Activated CD4-positive, alpha-beta T cell treated with anti-CD3 and anti-CD28 coated beads, Interleukin-2, amount 50 U/mL, for 16 hours (primary cell): ENCODE data around the gene CCDC142.
"Not testable (repeated sequence)": the region's sequence is repeated elsewhere in the genome, so short reads cannot be mapped to it uniquely, and the experiment has no call there.

ENCODE experiments used
- DNase-seq: peaks from one replicate; pipeline ENCODE4 v3.0.0-alpha.2; 2020

Gene CCDC142

DNA sequence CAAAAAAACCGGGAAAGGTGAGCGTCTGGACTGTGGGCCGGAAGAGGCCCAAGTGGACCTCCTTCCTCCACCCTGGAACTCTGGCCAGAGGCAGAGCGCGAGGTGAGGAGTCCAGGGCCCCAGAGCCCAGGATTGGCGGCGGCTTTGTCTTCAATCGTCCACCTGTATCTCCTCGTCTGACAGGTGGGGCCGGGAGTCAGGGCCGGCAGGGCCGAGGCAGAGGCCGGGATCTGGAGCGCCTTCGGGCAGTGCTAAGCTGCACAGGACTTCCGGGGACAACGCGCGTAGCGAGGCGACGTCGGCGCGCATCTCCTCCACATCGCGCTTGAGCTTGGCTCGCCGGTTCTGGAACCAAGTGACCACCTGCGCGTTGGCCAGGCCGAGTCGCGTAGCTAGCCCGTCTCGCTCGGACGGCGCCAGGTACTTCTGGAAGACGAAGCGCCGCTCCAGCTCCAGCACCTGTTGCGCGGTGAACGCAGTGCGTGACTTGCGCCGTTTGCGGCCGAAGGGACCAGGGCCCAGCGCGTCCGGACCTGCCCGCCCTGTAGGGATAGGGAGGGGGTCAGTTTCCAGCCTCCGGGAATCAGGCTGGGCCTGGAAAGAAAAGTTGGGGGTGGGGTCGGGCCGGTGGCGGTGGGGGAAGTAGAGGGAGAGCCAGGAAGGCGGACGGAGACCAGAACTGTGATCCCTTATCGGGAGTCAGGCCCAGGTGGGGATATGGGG lies 15.1 kb upstream of the CCDC142 start:
- DNase-seq: peak; percentile 29

DNA sequence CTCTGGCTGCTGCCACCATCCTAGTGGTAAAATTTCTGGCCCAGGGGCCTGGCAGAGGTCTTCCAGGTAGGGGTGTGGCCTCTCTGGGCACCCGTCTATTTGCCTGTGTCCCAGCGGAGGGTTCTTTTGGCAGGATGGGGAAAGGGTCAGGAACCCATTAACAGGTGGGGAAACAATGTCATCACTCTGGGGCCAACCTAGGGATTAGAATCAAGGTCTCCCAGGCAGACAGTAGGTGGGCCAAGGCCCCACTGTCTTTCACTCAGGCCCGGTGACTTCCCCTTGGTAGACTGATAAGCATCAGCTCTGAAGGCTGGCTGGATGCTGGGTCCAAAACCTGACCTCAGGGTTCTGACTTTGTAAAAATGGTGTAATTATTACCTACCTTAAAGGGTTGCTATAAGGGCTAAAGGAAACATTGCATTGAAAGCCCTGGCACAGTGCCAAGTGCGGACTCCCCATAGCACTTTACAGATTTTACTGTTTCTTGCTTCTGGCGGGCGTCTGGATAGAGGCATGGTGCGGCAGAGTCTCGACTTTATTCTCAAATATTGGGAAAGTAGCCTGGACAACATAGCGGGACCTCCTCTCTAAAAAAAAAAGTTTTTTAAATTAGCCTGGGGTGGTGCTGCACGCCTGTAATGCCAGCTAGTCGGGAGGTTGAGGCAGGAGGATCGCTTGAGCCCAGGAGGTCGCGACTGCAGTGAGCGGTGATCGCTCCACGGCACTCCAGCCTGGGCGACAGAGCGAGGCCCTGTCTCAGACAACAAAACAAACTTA lies 14.4 kb upstream of the CCDC142 start:
- DNase-seq: no peak

DNA sequence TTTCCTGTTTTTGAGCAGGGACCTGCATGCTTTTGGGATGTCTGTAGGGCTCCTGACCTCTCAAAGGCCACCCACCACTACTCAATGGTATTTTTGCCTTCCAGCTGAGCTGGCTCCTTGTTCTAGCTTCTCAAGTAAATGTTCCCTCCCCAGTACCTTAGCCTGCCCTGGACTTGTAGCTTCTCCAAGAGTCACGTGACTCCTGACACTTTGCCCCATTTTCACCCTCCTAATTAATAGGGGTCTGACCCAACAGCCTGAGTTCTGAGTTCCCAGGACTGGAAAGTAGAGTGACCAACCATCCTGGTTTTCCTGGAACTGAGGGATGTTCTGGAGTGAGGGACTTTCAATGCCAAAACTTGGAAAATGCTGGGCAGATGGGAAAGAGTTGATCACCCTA lies 12.6 kb upstream of the CCDC142 start:
- DNase-seq: no peak

DNA sequence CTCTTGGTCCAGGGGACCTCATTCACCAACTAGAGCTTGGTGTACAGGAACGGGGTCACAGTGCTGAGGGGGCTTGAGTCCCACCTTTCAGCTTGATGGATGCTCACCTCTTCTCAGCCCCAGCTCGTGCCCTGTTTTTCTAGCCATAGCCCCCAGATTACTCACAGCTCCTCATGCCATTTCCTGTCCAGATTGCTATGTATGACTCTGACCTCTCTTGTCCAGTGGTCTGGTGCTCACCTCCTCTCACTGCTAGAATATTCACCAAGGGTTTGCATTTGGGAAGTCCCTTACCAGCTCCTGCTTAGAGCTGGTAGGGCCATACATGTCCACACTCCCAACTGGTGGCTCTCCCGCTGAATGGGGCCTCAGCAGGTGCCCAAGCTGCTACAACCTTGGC lies 10.7 kb upstream of the CCDC142 start:
- no peak for DNase-seq

DNA sequence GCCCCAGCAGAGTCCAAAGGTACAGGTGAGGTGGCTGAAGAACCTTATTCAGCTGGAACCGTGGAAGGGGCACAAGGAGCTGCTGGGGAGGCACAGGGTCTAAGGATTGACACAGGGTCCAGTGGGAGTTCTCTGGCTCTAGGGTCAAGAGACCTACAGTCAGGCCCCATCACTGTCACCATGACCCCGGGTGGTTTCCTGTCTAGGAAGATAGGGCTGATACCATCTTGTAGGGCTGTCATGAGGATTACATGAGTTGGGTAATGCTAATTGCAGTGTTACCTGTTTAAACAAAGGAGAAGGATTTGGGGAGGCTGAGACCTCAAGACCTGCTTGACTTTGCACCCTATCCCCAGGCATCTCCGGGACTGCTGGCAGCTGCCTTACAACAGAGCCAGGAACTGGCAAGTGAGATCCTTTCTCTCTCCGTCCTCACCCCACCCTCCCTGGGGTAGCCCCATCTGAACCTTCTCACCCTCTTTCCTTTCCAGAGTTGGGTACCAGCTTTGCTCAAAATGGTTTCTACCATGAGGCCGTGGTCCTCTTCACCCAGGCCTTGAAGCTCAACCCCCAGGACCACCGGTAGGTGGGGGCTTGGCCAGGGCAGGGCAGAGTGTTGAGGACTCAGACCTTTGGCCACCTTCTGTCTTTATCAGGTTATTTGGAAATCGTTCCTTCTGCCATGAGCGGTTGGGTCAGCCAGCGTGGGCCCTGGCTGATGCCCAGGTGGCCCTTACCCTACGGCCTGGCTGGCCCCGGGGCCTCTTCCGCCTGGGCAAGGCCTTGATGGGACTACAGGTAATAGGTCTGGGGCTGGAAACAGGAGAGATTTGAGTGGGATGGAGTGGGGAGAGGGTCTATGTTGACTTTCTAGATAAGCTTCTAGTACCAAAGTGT lies 9.1 kb upstream of the CCDC142 start:
- DNase-seq: no peak

DNA sequence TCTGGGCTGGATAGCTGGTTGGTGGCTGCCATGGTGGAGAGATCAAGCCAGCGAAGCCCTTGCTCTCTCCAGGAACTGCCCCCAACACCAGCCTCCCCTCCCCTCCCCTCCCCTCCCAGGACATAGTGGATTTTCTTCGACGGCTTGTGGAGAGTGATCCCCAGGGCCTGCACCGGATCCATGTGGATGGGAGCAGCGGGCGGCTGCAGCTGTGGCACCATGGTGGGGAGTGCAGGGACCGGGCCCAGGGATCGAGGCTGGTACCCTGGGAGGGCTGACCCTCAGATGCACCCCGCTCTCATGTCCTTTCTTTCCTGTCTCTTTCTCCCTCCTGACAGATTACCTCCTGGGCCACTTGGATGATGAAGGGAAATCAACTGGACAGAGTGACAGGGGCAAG lies 7.1 kb upstream of the CCDC142 start:
- no peak for DNase-seq

DNA sequence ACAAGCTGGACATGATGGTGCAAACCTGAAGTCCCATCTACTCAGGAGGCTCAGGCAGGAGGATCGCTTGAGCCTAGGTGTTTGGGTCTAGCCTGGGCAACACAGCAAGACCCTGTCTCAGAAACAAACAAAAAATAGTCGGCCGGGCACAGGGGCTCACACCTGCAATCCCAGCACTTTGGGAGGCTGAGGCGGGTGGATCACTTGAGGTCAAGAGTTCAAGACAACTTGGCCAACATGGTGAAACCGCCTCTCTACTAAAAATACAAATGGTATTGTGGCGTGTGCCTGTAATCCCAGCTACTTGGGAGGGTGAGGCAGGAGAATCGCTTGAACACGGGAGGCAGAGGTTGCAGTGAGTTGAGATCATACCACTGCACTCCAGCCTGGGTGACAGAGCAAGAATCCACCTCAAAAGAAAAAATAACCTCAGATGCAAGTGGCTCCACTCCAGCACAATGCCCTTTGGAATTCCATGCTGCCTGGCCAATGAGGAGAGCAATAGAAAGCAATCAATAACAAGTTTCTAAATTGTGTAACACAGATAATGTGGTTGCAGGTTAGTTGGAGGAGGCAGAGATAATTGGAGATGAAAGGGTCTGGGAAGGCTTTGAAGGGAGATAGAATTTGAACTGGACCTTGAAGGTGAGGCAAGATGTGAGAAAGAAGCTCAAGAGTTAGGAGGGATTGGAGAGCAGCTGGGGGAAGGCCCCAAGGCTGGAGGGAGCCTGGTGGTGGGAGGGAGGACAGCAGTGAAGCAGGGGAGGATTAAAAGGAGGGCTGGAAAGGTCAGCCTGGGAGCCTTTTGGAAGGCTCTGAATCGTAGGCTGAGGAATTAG lies 6.1 kb upstream of the CCDC142 start:
- DNase-seq: no peak

DNA sequence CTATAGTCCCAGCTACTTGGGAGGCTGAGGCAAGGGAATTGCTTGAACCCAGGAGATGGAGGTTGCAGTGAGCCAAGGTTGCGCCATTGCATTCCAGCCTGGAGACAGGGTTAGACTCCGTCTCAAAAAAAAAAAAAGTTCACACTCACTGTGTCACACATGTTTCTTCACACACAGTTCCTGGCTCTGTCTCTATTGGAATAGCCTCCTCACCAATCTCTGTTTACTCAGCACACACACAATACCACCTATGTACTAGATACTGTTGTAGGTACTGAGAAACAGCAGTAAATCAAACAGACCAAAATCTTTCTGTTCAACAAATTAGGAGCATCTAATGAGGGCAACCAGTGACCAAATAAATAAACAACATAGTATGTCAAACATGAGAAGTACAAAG lies 3.3 kb upstream of the CCDC142 start:
- no peak for DNase-seq

DNA sequence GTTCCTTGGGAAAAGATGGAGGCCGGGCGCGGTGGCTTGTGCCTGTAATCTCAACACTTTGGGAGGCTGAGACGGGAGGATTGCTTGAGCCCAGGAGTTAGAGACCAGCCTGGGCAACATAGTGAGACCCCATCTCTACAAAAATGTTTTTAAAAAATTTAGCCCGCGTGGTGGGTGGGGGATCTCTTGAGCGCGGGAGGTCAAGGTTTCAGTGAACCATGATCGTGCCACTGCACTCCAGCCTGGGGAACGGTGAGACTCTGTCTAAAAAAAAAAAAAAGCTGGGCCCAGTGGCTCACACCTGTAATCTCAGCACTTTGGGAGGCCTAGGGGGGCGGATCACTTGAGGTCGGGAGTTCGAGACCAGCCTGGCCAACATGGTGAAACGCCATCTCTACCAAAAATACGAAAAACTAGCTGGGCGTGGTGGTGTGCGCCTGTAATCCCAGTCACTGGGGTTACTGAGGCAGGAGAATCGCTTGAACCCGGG lies 922 bp upstream of the CCDC142 start:
- DNase-seq: not testable (repeated sequence)

DNA sequence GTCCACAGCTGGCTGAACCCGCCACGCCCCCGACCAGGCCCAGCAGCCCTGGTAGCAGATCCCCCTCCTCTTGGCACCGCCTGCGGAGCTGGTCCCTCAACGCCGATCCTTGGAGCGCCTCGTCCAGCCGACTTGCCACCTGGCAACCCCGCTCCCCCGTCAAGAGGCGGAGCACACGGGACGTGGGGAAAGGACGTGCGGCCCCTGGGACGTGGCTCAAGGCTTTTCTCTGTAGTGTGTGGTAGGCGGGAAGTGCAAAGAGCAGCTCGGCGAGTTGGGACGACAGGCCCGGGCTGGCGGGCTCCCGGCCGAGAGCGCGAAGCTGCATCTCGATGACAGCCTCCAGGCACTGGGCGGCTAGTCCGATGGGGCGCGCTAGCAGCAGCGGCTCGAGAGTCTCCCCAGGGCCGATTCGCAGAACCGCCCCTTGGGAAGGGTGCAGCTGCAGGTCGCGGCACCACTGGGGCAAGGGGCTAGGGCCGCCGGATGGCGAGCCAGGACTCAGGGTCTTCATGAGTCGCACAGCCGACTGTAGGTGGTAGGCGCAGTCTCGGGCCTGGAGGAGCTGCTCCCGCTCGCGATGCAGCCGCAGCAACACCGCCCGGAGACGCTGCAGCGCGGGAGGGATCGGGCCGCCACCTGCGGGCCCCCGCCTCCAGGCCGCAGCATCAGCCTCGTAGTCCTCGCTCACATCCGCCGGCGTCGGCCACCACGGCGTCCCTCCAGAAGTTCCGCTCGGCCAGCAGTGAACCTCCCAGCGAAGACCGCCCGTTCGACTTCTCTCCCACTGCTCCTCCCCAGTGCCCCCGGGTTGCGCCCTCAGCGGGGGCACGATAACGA lies 617 bp downstream of the CCDC142 start:
- peak; percentile 67 for DNase-seq

DNA sequence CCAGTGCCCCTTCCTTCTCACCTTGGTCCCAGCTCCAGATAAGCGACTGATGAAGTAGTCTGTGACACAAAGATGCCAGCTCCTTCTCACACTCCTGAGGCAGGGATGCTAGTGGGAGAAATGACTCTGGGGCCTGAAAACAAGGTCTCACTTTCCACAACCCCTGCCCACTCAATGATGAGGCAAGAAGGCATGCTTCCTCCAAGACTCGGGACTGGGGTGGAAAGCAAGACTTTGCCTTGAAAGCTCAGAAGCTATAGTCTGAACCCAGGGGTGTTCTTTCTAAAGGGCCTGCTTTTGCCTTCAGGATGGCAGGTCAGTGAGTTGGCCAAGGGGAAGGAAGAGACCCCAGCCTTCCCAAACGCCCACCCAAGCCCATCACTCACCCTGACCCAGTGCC lies 1.4 kb downstream of the CCDC142 start:
- no peak for DNase-seq

DNA sequence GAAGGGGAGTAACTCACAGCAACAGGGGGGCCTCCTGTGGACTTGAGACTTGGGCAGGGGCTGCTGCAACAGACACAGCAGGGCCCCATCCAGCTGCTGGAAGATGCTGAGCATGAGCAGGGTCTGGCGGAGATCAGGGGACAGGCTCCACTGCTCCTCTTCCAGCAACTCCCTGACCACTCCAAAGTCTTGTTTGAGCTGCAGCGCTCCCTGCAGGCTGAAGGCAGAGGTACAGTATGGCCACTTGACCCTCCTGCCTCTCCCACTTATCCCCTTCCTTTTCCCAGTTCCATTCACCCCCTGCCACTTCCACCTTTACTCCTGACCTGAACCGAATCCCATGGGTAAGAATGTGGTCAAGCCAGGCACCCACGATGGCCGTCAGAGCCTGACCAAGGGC lies 7.9 kb downstream of the CCDC142 start:
- DNase-seq: no peak

DNA sequence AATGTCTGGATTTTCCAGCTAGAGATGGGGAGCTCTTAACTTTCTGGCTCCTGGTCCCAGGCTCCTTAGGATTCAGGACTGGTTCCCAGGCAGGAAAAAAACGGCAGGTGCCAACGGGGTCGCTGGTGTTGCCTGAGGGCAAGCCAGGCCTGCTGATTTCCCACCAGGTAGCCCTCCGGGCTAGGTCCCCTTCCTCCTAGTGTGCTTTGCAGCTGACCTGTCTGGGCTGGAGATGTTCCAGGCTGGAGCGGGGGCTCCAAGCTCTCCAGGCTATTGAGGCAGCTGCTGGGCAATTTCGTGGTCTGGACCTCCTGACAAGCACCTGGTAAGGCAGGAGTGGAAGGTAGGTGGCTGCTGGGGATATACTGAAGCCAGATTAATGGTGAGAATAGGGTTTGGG lies 8.3 kb downstream of the CCDC142 start:
- no peak for DNase-seq

DNA sequence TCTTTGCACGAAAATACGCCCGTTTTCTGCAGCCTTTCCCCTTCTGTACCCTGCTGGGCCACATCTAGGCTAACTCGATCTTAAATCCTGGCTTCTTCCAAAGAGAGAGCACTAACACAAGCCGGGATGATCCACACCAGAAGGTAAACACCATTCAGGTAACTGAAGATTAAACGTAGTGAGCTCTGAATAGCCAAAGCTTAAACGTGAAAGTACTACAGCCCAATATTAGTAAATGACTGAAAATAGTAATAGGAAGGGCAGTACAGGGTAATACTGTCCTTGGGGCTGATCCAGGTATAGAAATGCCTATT lies 9.9 kb downstream of the CCDC142 start:
- DNase-seq: no peak

DNA sequence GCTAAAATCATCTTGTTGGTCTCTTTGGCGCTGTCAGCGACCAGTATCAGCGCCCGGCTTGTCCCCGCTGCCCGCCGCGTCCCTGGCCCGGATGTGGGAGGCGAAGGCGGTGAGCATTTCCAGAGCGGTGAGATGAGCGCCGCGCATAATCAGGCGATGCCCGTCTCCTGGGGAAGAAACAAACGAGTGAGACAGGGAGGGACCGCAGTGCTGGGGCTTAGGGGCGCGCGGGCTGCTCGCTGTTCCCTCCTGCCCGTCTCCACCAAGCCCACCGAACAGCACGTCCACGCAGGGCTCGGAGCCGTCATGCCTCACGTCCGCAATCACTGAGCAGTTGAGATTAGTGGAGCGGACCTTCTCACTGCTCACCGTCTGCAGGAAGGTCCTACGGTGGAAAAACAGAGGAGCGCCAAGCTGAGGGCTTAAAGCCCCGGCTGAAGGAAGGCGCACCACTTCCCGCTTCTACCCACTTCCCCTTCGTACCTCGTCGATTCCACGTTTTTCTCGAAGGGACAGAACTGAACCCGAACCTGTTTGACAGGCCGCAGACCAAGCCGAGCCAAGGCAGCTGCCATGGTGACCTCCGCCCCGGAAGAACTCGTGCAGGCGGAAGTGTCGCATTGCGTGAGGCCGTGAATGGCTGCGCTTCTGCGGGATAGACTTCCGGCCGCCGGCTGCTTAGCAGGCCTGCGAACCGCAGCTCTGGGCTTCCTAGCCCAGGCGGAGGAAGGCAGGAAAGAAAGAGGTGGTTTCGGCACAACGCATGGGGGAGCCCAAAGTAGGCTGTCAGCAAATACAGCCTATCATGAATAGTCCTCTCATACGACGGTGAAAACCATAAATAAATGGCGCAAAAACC lies 10.5 kb downstream of the CCDC142 start, which contains the start of gene MRPL53:
MRPL53 (minus strand) TSS at position 595 of the 859 bp plus-strand sequence; CDS start at position 575, 20 bp downstream.
- DNase-seq: peak; percentile 97

DNA sequence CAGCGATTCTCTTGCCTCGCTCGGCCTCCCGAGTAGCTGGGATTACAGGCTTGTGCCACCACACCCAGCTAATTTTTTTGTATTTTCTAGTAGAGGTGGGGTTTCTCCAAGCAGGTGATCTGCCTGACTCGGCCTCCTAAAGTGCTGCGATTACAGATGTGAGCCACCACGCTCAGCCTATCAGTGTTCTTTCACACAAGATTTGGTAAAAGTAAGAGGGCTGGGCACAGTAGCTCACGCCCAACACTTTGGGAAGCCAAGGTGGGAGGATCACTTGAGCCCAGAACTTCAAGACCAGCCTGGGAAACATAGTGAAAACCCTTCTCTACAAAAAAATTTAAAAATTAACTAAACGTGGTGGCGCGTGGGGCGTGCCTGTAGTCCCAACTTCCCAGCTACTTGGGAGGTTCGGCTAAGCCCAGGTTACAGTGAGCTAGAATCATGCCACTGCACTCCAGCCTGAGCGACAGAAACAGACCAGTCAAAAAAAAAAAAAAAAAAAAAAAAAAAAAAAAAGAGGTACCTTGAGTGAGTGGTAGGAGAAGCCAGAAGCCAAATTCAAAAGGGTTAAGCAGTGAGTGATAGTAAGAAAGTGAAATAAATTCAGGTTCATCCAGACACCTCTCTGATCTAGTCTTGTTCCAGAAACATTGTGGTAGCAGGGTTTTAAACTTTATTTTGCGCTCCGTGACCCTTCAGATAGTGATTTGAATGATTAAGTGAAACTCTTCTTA lies 11.3 kb downstream of the CCDC142 start:
- no peak for DNase-seq

DNA sequence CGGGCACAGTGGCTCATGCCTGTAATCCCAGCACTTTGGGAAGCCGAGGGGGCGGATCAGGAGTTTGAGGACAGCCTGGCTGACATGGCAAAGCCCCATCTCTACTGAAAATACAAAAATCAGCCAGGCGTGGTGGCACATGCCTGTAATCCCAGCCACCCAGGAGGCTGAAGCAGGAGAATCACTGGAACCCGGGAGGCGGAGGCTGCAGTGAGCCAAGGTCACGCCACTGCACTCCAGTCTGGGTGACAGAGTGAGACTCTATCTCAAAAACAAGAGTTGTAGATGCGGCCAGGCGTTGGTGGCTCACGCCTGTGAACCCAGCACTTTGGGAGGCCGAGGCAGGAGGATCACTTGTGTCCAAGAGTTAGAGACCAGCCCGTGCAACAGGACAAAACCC lies 12.1 kb downstream of the CCDC142 start:
- DNase-seq: not testable (repeated sequence)

DNA sequence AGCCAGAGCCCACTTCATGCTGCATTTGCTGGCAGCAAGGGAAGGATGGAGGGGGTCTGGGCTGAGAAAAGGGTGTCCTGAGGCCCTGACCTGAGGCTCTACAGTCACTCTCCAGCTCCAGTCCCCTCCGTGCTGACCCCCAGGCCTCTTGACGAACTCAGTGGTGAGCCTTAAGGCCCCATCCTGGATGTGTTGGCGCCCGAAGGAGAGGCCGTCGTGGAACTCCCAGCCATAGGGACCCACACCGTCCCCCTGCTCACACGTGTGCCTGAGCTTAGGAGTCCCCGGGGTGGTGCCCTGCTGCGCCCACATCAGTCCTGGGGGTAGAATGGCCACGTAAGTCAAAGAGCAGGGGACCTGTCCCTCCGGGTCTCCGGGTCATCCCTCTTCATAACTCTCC lies 18.4 kb downstream of the CCDC142 start:
- DNase-seq: no peak

DNA sequence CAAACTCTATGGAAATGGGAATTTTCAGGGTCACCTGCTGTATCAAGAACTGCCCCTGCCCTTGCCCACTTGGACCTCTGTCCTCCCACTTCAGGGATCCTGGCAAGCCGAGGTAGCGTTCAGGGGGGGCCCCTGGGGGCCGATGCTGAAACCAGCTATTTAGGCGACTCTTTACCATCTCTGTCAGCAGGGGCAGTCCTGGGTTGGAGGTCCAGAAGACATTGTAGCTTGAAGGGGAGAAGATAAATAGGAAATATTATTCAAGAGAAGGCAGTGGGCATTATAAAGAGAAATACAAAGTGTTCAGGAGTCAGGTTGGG lies 20.1 kb downstream of the CCDC142 start:
- no peak for DNase-seq
